Panc1 (cell line): ENCODE data around the gene PDZD8.

Experiments
- POLR2AphosphoS5 ChIP-seq: IDR thresholded peaks from 2 replicates; pipeline ENCODE4 v1.6.1; 2012; ENCODE audit warnings: mild to moderate bottlenecking, low read depth, low read length, moderate library complexity
- SIN3A ChIP-seq: IDR thresholded peaks from 2 replicates; pipeline ENCODE4 v1.6.1; 2012; ENCODE audit warnings: low read depth, mild to moderate bottlenecking, low read length, moderate library complexity, borderline replicate concordance; ENCODE audit not compliant: insufficient read depth
- TCF7L2 ChIP-seq: IDR thresholded peaks from 2 replicates; pipeline ENCODE4 v1.6.1; 2011; ENCODE audit warnings: mild to moderate bottlenecking, low read depth, low read length, inconsistent platforms
- TF ChIP-seq, protein P1 (sequence below): fragments of 450-650 bp; IDR thresholded peaks from 2 replicates; pipeline ENCODE4 v1.5.1; 2017; ENCODE audit warnings: mild to moderate bottlenecking
- TF ChIP-seq, protein P2 (sequence below), 2 experiments: IDR thresholded peaks; 2 replicates each; pipeline ENCODE4 v1.6.1; 2011 to 2012; ENCODE audit warnings: low read depth in 2 of 2, control low read depth in 1 of 2, low read length in 1 of 2, mild to moderate bottlenecking in 1 of 2, moderate library complexity in 1 of 2; ENCODE audit not compliant: insufficient read depth in 1 of 2

DNA sequence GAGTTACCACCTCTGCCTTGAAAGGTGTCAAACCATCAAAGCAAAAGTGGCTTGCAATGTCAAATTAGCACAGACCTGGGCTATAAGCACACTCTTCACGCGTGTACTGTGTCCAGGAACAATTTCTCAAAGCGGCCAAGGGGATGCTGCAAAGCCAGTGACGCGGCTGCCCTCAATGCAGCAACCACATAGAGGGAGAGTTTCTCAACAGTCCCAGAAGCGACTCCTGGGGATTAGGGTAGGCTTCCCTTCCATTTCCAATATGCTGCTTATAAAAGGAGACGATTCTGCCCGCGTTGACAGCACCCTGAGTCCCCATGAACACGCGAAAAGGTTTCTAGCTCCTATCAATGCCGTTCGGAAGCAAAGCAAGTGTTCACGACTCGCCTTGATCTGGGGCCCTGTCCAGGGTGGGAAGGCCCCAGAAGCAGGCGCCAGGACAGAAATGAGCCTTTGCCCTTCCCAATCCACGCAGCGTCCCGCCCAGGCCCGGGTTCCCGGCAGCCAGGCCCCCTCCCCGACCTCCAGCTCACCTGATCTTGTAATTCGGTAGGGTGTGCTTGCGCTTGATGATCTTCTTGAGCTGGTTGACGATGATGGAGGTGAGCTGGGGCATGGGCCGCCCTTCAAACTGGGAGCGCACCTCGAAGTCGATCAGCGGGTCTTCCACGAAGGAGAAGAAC is 1.3 kb downstream of the PDZD8 start:
- no peak for TF ChIP-seq POLR2AphosphoS5
- TF ChIP-seq, protein P1, sequence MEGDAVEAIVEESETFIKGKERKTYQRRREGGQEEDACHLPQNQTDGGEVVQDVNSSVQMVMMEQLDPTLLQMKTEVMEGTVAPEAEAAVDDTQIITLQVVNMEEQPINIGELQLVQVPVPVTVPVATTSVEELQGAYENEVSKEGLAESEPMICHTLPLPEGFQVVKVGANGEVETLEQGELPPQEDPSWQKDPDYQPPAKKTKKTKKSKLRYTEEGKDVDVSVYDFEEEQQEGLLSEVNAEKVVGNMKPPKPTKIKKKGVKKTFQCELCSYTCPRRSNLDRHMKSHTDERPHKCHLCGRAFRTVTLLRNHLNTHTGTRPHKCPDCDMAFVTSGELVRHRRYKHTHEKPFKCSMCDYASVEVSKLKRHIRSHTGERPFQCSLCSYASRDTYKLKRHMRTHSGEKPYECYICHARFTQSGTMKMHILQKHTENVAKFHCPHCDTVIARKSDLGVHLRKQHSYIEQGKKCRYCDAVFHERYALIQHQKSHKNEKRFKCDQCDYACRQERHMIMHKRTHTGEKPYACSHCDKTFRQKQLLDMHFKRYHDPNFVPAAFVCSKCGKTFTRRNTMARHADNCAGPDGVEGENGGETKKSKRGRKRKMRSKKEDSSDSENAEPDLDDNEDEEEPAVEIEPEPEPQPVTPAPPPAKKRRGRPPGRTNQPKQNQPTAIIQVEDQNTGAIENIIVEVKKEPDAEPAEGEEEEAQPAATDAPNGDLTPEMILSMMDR = no peak
- TF ChIP-seq, protein P2, sequence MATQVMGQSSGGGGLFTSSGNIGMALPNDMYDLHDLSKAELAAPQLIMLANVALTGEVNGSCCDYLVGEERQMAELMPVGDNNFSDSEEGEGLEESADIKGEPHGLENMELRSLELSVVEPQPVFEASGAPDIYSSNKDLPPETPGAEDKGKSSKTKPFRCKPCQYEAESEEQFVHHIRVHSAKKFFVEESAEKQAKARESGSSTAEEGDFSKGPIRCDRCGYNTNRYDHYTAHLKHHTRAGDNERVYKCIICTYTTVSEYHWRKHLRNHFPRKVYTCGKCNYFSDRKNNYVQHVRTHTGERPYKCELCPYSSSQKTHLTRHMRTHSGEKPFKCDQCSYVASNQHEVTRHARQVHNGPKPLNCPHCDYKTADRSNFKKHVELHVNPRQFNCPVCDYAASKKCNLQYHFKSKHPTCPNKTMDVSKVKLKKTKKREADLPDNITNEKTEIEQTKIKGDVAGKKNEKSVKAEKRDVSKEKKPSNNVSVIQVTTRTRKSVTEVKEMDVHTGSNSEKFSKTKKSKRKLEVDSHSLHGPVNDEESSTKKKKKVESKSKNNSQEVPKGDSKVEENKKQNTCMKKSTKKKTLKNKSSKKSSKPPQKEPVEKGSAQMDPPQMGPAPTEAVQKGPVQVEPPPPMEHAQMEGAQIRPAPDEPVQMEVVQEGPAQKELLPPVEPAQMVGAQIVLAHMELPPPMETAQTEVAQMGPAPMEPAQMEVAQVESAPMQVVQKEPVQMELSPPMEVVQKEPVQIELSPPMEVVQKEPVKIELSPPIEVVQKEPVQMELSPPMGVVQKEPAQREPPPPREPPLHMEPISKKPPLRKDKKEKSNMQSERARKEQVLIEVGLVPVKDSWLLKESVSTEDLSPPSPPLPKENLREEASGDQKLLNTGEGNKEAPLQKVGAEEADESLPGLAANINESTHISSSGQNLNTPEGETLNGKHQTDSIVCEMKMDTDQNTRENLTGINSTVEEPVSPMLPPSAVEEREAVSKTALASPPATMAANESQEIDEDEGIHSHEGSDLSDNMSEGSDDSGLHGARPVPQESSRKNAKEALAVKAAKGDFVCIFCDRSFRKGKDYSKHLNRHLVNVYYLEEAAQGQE (IDR thresholded peaks at IDR 0.05; ENCODE audit: insufficient read depth in 1 of 2, low read depth in 2 of 2, low read length in 1 of 2) = peak in 1 of 2 experiments; percentile 51; a peak in 1 of 4 replicates
- no peak for TF ChIP-seq SIN3A
- no peak for TF ChIP-seq TCF7L2
